ENCODE results near the gene DNM2.

DNA sequence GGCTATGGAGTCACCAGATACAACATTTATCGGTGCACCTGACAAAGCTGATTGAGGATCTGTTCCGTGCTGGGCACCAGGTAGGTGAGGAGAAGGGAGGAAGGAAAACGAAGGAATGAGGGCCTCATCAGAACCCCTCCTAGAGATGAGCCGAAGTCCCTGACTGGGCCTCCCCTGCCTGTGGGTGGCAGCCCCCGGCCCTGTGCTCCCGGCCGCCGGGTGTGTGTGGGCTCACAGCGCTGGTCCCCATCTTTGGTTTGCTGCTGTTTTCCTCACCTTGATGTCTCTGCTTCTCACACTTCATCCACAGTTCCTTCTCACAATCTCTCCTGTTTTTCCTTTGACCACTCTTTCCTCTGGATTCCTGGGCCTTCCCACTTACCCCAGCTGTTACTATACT, 85.4 kb downstream of the DNM2 start:
- TF ChIP-seq, protein P1, sequence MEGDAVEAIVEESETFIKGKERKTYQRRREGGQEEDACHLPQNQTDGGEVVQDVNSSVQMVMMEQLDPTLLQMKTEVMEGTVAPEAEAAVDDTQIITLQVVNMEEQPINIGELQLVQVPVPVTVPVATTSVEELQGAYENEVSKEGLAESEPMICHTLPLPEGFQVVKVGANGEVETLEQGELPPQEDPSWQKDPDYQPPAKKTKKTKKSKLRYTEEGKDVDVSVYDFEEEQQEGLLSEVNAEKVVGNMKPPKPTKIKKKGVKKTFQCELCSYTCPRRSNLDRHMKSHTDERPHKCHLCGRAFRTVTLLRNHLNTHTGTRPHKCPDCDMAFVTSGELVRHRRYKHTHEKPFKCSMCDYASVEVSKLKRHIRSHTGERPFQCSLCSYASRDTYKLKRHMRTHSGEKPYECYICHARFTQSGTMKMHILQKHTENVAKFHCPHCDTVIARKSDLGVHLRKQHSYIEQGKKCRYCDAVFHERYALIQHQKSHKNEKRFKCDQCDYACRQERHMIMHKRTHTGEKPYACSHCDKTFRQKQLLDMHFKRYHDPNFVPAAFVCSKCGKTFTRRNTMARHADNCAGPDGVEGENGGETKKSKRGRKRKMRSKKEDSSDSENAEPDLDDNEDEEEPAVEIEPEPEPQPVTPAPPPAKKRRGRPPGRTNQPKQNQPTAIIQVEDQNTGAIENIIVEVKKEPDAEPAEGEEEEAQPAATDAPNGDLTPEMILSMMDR (IDR thresholded peaks at IDR 0.05): no peak
- TF ChIP-seq POLR2A (IDR thresholded peaks at IDR 0.05): no peak

Measured in Peyer's patch (tissue), 4 donors.